ENCODE data around the gene MTM1.

MTM1 gene

DNA sequence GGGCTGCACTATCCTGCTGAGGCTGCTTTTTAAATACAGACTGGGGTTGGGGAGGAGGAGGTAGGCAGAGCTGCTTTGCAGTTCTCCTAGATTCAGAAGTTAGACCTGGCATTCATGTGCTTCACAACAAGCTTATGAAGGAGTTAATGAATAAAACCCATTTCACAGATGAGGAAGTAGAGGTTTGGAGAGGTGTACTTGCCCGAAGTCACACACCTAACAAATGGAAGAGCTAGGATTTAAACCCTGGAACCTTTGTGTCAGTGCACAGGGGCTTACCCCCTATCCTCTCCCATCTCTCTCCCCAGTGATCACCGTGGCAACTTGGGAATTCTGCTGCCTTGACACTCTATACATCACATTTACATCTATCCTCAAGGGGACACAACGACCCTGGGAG, 3.6 kb upstream of the MTM1 start:
- no peak for TF ChIP-seq CTCF (IDR thresholded peaks at IDR 0.05)
- Histone ChIP-seq H3K4me2 (ENCODE audit: low read length) (no peak overlapping the region), H3K9me3 (ENCODE audit: control insufficient read depth, low read length) (no peaks in the 10 kb centered on the region)

GRCh38 chrX:150565551-150565950, 2.9 kb upstream of the MTM1 start:
- Histone ChIP-seq H3K79me2 (peaks cover 9% of the 10 kb centered on the region), H2AFZ (no peak overlapping the region), H3K27me3 (ENCODE audit: control insufficient read depth, insufficient read depth, low read length) (no peaks in the 10 kb centered on the region), H3K36me3 (ENCODE audit: control insufficient read depth, insufficient read depth, low read length) (no peaks in the 10 kb centered on the region), H3K4me2 (ENCODE audit: low read length) (no peak overlapping the region), H3K4me3 (ENCODE audit: low read depth, low read length) (no peak overlapping the region), H3K4me1 (peaks cover 3% of the 10 kb centered on the region), H3K9me3 (ENCODE audit: control insufficient read depth, low read length) (no peaks in the 10 kb centered on the region), H3K9ac (no peak overlapping the region), H3K27ac (no peak overlapping the region)
- TF ChIP-seq CTCF (IDR thresholded peaks at IDR 0.05) = no peak

More for the DNA sequence above, 3.6 kb upstream of the MTM1 start:
- Histone ChIP-seq H3K4me1 (no peaks in the 10 kb centered on the region), H3K36me3 (ENCODE audit: control insufficient read depth, insufficient read depth, low read length) (no peaks in the 10 kb centered on the region), H2AFZ (no peak overlapping the region), H3K4me3 (ENCODE audit: low read depth, low read length) (no peak overlapping the region), H3K27ac (no peak overlapping the region), H3K9ac (no peak overlapping the region), H3K79me2 (peaks cover 5% of the 10 kb centered on the region), H3K27me3 (ENCODE audit: control insufficient read depth, insufficient read depth, low read length) (no peaks in the 10 kb centered on the region)

GRCh38 chrX:150566734-150567182, 1.7 kb upstream of the MTM1 start:
- TF ChIP-seq CTCF (IDR thresholded peaks at IDR 0.05) = no peak
- no peak overlapping the region for H3K9ac ChIP-seq
- peaks cover 3% of the 10 kb centered on the region for H3K4me1 ChIP-seq
- H3K4me2 ChIP-seq (ENCODE audit: low read length) = no peak overlapping the region
- H3K79me2 ChIP-seq = peaks cover 10% of the 10 kb centered on the region
- H2AFZ ChIP-seq = no peak overlapping the region
- H3K27ac ChIP-seq = no peak overlapping the region
- no peaks in the 10 kb centered on the region for H3K9me3 ChIP-seq (ENCODE audit: control insufficient read depth, low read length)
- H3K4me3 ChIP-seq (ENCODE audit: low read depth, low read length) = no peak overlapping the region
- H3K27me3 ChIP-seq (ENCODE audit: control insufficient read depth, insufficient read depth, low read length) = no peaks in the 10 kb centered on the region
- H3K36me3 ChIP-seq (ENCODE audit: control insufficient read depth, insufficient read depth, low read length) = no peaks in the 10 kb centered on the region

GRCh38 chrX:150567645-150568319, 639 bp upstream of the MTM1 start:
- Histone ChIP-seq H3K79me2 (peaks cover 10% of the 10 kb centered on the region), H3K4me1 (peaks cover 3% of the 10 kb centered on the region), H3K9ac (no peak overlapping the region), H3K9me3 (ENCODE audit: control insufficient read depth, low read length) (no peaks in the 10 kb centered on the region), H2AFZ (peak overlapping the region; percentile 57), H3K4me3 (ENCODE audit: low read depth, low read length) (no peak overlapping the region), H3K27ac (no peak overlapping the region), H3K27me3 (ENCODE audit: control insufficient read depth, insufficient read depth, low read length) (no peaks in the 10 kb centered on the region), H3K4me2 (ENCODE audit: low read length) (peak overlapping the region; percentile 55), H3K36me3 (ENCODE audit: control insufficient read depth, insufficient read depth, low read length) (no peaks in the 10 kb centered on the region)
- TF ChIP-seq CTCF (IDR thresholded peaks at IDR 0.05) = no peak

DNA sequence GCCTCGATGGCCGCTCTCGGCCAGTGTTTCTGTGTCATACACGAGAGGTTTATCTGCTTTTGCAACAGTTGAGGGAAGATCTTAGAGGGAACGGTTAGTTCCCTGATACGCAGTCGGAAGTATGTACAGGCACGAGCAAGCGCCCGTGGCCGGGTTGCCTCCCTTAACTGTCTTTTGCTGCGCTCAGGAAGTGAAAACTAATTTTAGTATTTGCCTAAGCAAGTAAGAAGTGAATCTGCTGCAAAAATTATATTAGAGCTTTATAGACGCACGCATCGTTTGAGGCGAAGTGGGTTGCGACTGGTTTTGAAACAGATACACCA, 695 bp downstream of the MTM1 start:
- peak overlapping the region; percentile 70 for H3K4me3 ChIP-seq (ENCODE audit: low read depth, low read length)
- no peak overlapping the region for H3K9ac ChIP-seq
- TF ChIP-seq CTCF (IDR thresholded peaks at IDR 0.05) = no peak
- peaks cover 3% of the 10 kb centered on the region for H3K4me1 ChIP-seq
- no peaks in the 10 kb centered on the region for H3K27me3 ChIP-seq (ENCODE audit: control insufficient read depth, insufficient read depth, low read length)
- peak overlapping the region; percentile 49 for H3K4me2 ChIP-seq (ENCODE audit: low read length)
- no peaks in the 10 kb centered on the region for H3K9me3 ChIP-seq (ENCODE audit: control insufficient read depth, low read length)
- H3K36me3 ChIP-seq (ENCODE audit: control insufficient read depth, insufficient read depth, low read length) = no peaks in the 10 kb centered on the region
- peak overlapping the region; percentile 68 for H3K27ac ChIP-seq
- H3K79me2 ChIP-seq = peaks cover 11% of the 10 kb centered on the region
- peak overlapping the region; percentile 86 for H2AFZ ChIP-seq
